HL-60 (cell line): Measurements from ENCODE around the gene TMEM80.

Source experiments
- GABPA ChIP-seq: IDR thresholded peaks from 2 replicates; pipeline ENCODE4 v1.6.1; 2012; ENCODE audit warnings: low read depth
- POLR2AphosphoS5 ChIP-seq: IDR thresholded peaks from 2 replicates; pipeline ENCODE4 v1.6.1; 2012; ENCODE audit warnings: low read depth
- SPI1 ChIP-seq: IDR thresholded peaks from 2 replicates; pipeline ENCODE4 v1.6.1; 2012; ENCODE audit warnings: low read depth, mild to moderate bottlenecking, borderline replicate concordance
- TF ChIP-seq, protein P1 (sequence below): IDR thresholded peaks from one replicate; pipeline ENCODE4 v1.5.1; 2011; ENCODE audit warnings: low read length, control low read depth, inconsistent platforms; ENCODE audit not compliant: insufficient read depth
- TF ChIP-seq, protein P2 (sequence below): IDR thresholded peaks from 2 replicates; pipeline ENCODE4 v1.6.1; 2012; ENCODE audit warnings: low read depth; ENCODE audit not compliant: insufficient replicate concordance

DNA sequence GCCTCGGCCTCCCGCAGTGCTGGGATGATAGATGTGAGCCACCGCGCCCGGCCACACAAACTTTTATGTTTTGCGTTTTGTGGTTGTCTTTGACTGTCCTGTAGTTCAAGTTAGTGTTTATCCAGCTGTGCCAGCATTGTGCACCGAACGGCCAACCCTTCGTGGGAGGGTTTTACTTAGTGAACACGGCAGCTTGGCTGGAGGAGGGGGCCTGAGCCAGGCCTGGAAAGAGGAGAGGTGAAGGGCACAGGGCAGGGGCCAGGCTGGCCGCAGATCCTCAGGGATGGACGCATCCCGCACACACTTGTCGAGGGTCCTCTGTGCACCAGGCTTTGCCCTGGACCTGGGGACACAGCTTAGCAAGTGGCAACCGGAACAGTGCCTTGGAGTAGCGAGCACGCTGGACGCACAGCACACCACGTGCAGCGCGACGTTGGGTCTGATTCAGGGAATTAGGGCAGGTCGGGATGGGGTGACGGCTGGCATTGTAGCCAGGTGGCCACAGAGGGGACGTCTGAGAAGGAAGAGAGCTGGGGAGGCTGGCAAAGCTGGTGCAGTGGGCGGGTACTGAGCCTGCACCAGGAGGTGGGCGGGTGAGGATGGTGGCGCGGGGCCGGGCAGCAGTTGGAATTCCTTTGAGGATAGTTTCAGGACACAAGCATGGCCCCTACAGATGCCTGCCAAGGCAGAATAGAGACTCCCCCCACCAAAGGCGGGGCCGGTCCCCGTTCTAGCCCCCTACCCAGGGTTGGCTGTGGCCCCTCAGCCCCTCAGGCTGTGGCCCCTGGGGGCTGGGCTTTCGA lies 23.8 kb downstream of the TMEM80 start:
- TF ChIP-seq, protein P1, sequence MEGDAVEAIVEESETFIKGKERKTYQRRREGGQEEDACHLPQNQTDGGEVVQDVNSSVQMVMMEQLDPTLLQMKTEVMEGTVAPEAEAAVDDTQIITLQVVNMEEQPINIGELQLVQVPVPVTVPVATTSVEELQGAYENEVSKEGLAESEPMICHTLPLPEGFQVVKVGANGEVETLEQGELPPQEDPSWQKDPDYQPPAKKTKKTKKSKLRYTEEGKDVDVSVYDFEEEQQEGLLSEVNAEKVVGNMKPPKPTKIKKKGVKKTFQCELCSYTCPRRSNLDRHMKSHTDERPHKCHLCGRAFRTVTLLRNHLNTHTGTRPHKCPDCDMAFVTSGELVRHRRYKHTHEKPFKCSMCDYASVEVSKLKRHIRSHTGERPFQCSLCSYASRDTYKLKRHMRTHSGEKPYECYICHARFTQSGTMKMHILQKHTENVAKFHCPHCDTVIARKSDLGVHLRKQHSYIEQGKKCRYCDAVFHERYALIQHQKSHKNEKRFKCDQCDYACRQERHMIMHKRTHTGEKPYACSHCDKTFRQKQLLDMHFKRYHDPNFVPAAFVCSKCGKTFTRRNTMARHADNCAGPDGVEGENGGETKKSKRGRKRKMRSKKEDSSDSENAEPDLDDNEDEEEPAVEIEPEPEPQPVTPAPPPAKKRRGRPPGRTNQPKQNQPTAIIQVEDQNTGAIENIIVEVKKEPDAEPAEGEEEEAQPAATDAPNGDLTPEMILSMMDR: no peak
- TF ChIP-seq POLR2AphosphoS5 (no peak), GABPA (no peak), SPI1 (no peak)
- TF ChIP-seq, protein P2, sequence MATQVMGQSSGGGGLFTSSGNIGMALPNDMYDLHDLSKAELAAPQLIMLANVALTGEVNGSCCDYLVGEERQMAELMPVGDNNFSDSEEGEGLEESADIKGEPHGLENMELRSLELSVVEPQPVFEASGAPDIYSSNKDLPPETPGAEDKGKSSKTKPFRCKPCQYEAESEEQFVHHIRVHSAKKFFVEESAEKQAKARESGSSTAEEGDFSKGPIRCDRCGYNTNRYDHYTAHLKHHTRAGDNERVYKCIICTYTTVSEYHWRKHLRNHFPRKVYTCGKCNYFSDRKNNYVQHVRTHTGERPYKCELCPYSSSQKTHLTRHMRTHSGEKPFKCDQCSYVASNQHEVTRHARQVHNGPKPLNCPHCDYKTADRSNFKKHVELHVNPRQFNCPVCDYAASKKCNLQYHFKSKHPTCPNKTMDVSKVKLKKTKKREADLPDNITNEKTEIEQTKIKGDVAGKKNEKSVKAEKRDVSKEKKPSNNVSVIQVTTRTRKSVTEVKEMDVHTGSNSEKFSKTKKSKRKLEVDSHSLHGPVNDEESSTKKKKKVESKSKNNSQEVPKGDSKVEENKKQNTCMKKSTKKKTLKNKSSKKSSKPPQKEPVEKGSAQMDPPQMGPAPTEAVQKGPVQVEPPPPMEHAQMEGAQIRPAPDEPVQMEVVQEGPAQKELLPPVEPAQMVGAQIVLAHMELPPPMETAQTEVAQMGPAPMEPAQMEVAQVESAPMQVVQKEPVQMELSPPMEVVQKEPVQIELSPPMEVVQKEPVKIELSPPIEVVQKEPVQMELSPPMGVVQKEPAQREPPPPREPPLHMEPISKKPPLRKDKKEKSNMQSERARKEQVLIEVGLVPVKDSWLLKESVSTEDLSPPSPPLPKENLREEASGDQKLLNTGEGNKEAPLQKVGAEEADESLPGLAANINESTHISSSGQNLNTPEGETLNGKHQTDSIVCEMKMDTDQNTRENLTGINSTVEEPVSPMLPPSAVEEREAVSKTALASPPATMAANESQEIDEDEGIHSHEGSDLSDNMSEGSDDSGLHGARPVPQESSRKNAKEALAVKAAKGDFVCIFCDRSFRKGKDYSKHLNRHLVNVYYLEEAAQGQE: no peak
